H1 (cell line): ENCODE measurements around the gene NKAIN2. TPM values are rescaled to one million over a fixed set of nuclear protein-coding genes. Genes with fewer than 3 reads are reported as not detected.

Experiments
- CTCF ChIA-PET: fragments of 300-600 bp; sonication (Branson Sonifier 250); formaldehyde crosslinking; loops from one replicate; lab custom pipeline; 2021; ENCODE audit not compliant: partially characterized antibody; lab: Charles Lee
- POLR2A ChIA-PET: fragments of 300-600 bp; sonication (Branson Sonifier 250); formaldehyde crosslinking; loops from one replicate; lab custom pipeline; 2021; ENCODE audit warnings: inconsistent platforms; ENCODE audit not compliant: partially characterized antibody; lab: Charles Lee
- DNase-seq, 2 experiments: peaks; one replicate each; pipeline versions ENCODE4 v3.0.0 to v3.0.0-alpha.2; 2010 to 2022; ENCODE audit warnings: low spot score in 2 of 2, low read depth in 1 of 2, mixed read lengths in 1 of 2
- FAIRE-seq: peaks from 2 replicates; lab custom pipeline; 2011; peaks lifted over from hg19 to GRCh38; lab: Jason Lieb, UNC
- H2AFZ ChIP-seq: 2 replicates; pipeline ENCODE4 v1.8.1; 2012; ENCODE audit warnings: low read length, inconsistent platforms
- H2AK5ac ChIP-seq: 2 replicates; pipeline ENCODE4 v1.6.1; 2013; ENCODE audit warnings: low read depth, low read length
- H2BK120ac ChIP-seq: replicated peaks from 2 replicates; pipeline ENCODE3; 2013; ENCODE audit warnings: low read depth, low read length, inconsistent platforms
- H2BK12ac ChIP-seq: 2 replicates; pipeline ENCODE4 v1.6.1; 2013; ENCODE audit warnings: low read depth, low read length
- H2BK15ac ChIP-seq: 2 replicates; pipeline ENCODE4 v1.6.1; 2013; ENCODE audit warnings: low read length
- H2BK20ac ChIP-seq: 2 replicates; pipeline ENCODE4 v1.6.1; 2013; ENCODE audit warnings: low read length
- H2BK5ac ChIP-seq: 2 replicates; pipeline ENCODE4 v1.6.1; 2013; ENCODE audit warnings: low read depth, low read length
- H3K14ac ChIP-seq: 2 replicates; pipeline ENCODE4 v1.6.1; 2013; ENCODE audit warnings: inconsistent platforms; ENCODE audit not compliant: insufficient read length
- H3K18ac ChIP-seq: 2 replicates; pipeline ENCODE4 v1.6.1; 2013; ENCODE audit warnings: low read length; ENCODE audit errors: extremely low read depth
- H3K23ac ChIP-seq: 2 replicates; pipeline ENCODE4 v1.6.1; 2013; ENCODE audit warnings: inconsistent platforms; ENCODE audit not compliant: insufficient read length
- H3K23me2 ChIP-seq: 2 replicates; pipeline ENCODE4 v1.6.1; 2013; ENCODE audit warnings: low read depth, low read length
- H3K27ac ChIP-seq: 2 replicates; pipeline ENCODE4 v1.6.1; 2011; ENCODE audit warnings: low read depth, low read length, inconsistent platforms
- H3K27me3 ChIP-seq, 4 experiments: replicated peaks in 1 of 4; 1 replicate in 1 of 4; 2 replicates in 3 of 4; pipeline versions ENCODE4 v1.6.1 to v1.8.1; 2011 to 2013; ENCODE audit warnings: low read length in 3 of 4, mild to moderate bottlenecking in 3 of 4, inconsistent platforms in 2 of 4, mixed read lengths in 2 of 4, moderate library complexity in 1 of 4; ENCODE audit not compliant: control insufficient read depth in 3 of 4, insufficient read depth in 3 of 4; ENCODE audit errors: extremely low read depth in 1 of 4
- H3K36me3 ChIP-seq, 4 experiments: 2 replicates each; pipeline versions ENCODE4 v1.6.1 to v1.8.1; 2011 to 2013; ENCODE audit warnings: mild to moderate bottlenecking in 4 of 4, low read length in 3 of 4, moderate library complexity in 2 of 4, control low read depth in 1 of 4, inconsistent platforms in 1 of 4; ENCODE audit not compliant: insufficient read depth in 4 of 4, control insufficient read depth in 2 of 4
- H3K4ac ChIP-seq: replicated peaks from 2 replicates; pipeline ENCODE3; 2013; ENCODE audit warnings: low read length, low read depth, mixed read lengths, inconsistent platforms; ENCODE audit not compliant: insufficient read length
- H3K4me1 ChIP-seq, 4 experiments: replicated peaks in 1 of 4; 1 replicate in 1 of 4; 2 replicates in 3 of 4; pipeline versions ENCODE4 v1.6.1 to v1.8.1; 2011 to 2013; ENCODE audit warnings: low read length in 3 of 4, inconsistent platforms in 2 of 4, mixed read lengths in 1 of 4; ENCODE audit not compliant: insufficient read depth in 4 of 4, control insufficient read depth in 3 of 4
- H3K4me2 ChIP-seq, 2 experiments: 2 replicates each; pipeline versions ENCODE4 v1.6.1 to v1.8.1; 2011 to 2013; ENCODE audit warnings: low read depth in 2 of 2, low read length in 2 of 2, control low read depth in 1 of 2, inconsistent platforms in 1 of 2, mild to moderate bottlenecking in 1 of 2; ENCODE audit not compliant: insufficient read depth in 1 of 2
- H3K4me3 ChIP-seq, 4 experiments: fragments of 200-600, 300-600 bp in 1 of 4; sonication (generic), shearing (Covaris generic), sonication (Bioruptor Twin) in 1 of 4; 2 replicates each; pipeline versions ENCODE4 v1.5.1 to v1.8.1; 2011 to 2016; ENCODE audit warnings: low read length in 4 of 4, low read depth in 3 of 4, control low read depth in 2 of 4, inconsistent platforms in 2 of 4, mild to moderate bottlenecking in 2 of 4, mixed read lengths in 1 of 4, moderate library complexity in 1 of 4; ENCODE audit not compliant: insufficient read depth in 2 of 4; ENCODE audit errors: extremely low read depth in 1 of 4
- H3K56ac ChIP-seq: replicated peaks from 2 replicates; pipeline ENCODE3; 2013; ENCODE audit warnings: low read depth, mild to moderate bottlenecking, mixed read lengths, low read length, inconsistent platforms; ENCODE audit not compliant: insufficient read length
- H3K79me1 ChIP-seq: 2 replicates; pipeline ENCODE4 v1.6.1; 2013; ENCODE audit warnings: low read depth, low read length, control low read depth
- H3K79me2 ChIP-seq, 2 experiments: 2 replicates each; pipeline versions ENCODE4 v1.6.1 to v1.8.1; 2012 to 2013; ENCODE audit warnings: low read length in 2 of 2, mild to moderate bottlenecking in 2 of 2, inconsistent platforms in 1 of 2; ENCODE audit not compliant: insufficient read depth in 2 of 2, control insufficient read depth in 1 of 2
- H3K9ac ChIP-seq, 4 experiments: replicated peaks in 1 of 4; 1 replicate in 1 of 4; 2 replicates in 3 of 4; pipeline versions ENCODE4 v1.6.1 to v1.8.1; 2011 to 2013; ENCODE audit warnings: low read depth in 3 of 4, low read length in 3 of 4, control low read depth in 2 of 4, mild to moderate bottlenecking in 2 of 4, moderate library complexity in 2 of 4, inconsistent platforms in 1 of 4; ENCODE audit errors: extremely low read depth in 1 of 4
- H3K9me3 ChIP-seq, 2 experiments: 2 replicates each; pipeline versions ENCODE4 v1.6.1 to v1.8.1; 2012 to 2013; ENCODE audit warnings: mild to moderate bottlenecking in 2 of 2, moderate library complexity in 2 of 2, control low read depth in 1 of 2, inconsistent platforms in 1 of 2, low read depth in 1 of 2, low read length in 1 of 2, mixed read lengths in 1 of 2; ENCODE audit not compliant: insufficient read depth in 2 of 2
- H4K20me1 ChIP-seq, 2 experiments: replicated peaks in 1 of 2; 2 replicates each; pipeline versions ENCODE3 to v1.8.1; 2011 to 2013; ENCODE audit warnings: inconsistent platforms in 2 of 2, low read length in 2 of 2, mild to moderate bottlenecking in 1 of 2; ENCODE audit not compliant: insufficient read depth in 2 of 2, control insufficient read depth in 1 of 2
- H4K5ac ChIP-seq: 2 replicates; pipeline ENCODE4 v1.6.1; 2013; ENCODE audit warnings: low read length, low read depth, mixed read lengths, inconsistent platforms; ENCODE audit not compliant: insufficient read length
- H4K8ac ChIP-seq: 2 replicates; pipeline ENCODE4 v1.8.0; 2013; ENCODE audit warnings: mild to moderate bottlenecking, moderate library complexity, low read length, inconsistent platforms; ENCODE audit not compliant: insufficient read depth; ENCODE audit errors: extremely low read depth
- H4K91ac ChIP-seq: replicated peaks from 2 replicates; pipeline ENCODE3; 2013; ENCODE audit warnings: low read length, mixed read lengths, inconsistent platforms; ENCODE audit not compliant: insufficient read length
- ATF3 ChIP-seq: IDR thresholded peaks from 2 replicates; pipeline ENCODE4 v1.6.1; 2011; ENCODE audit warnings: low read depth, mild to moderate bottlenecking, low read length; ENCODE audit not compliant: insufficient read depth
- BACH1 ChIP-seq: IDR thresholded peaks from 2 replicates; pipeline ENCODE4 v1.6.1; 2012; ENCODE audit warnings: low read length, improper control_type of control experiment
- CBX5 ChIP-seq: fragments of 300-800, 300-1000 bp; sonication (generic); IDR thresholded peaks from 2 replicates; pipeline ENCODE4 v1.7.1; 2016; ENCODE audit warnings: antibody characterized with exemption, low read length, low read depth
- CBX8 ChIP-seq: fragments of 300-800, 300-1000 bp; sonication (generic); IDR thresholded peaks from 2 replicates; pipeline ENCODE4 v1.7.1; 2016; ENCODE audit warnings: low read depth, low read length, borderline replicate concordance
- EGR1 ChIP-seq: IDR thresholded peaks from 2 replicates; pipeline ENCODE4 v1.6.1; 2011; ENCODE audit warnings: low read depth, low read length, borderline replicate concordance
- GABPA ChIP-seq: IDR thresholded peaks from 2 replicates; pipeline ENCODE4 v1.6.1; 2011; ENCODE audit warnings: mild to moderate bottlenecking, low read length, moderate library complexity, borderline replicate concordance; ENCODE audit not compliant: insufficient read depth
- POU5F1 ChIP-seq: IDR thresholded peaks from 2 replicates; pipeline ENCODE4 v1.6.1; 2011; ENCODE audit warnings: low read depth, mild to moderate bottlenecking, low read length, moderate library complexity
- RAD21 ChIP-seq, 2 experiments: IDR thresholded peaks in 1 of 2; conservative IDR thresholded peaks in 1 of 2; 2 replicates each; pipeline ENCODE4 v1.6.1; 2011; ENCODE audit warnings: low read depth in 2 of 2, low read length in 2 of 2, improper control_type of control experiment in 1 of 2, inconsistent platforms in 1 of 2, mild to moderate bottlenecking in 1 of 2, moderate library complexity in 1 of 2
- RXRA ChIP-seq: IDR thresholded peaks from 2 replicates; pipeline ENCODE4 v1.6.1; 2011; ENCODE audit warnings: low read depth, mild to moderate bottlenecking, low read length, moderate library complexity; ENCODE audit not compliant: insufficient read depth
- SIN3A ChIP-seq, 2 experiments: IDR thresholded peaks in 1 of 2; conservative IDR thresholded peaks in 1 of 2; 2 replicates each; pipeline ENCODE4 v1.6.1; 2011 to 2012; ENCODE audit warnings: low read length in 2 of 2, improper control_type of control experiment in 1 of 2, low read depth in 1 of 2, mild to moderate bottlenecking in 1 of 2
- SP2 ChIP-seq: IDR thresholded peaks from 2 replicates; pipeline ENCODE4 v1.6.1; 2012; ENCODE audit warnings: mild to moderate bottlenecking, low read length, inconsistent platforms
- TCF12 ChIP-seq: IDR thresholded peaks from 2 replicates; pipeline ENCODE4 v1.6.1; 2011; ENCODE audit warnings: low read depth, mild to moderate bottlenecking, low read length
- TEAD4 ChIP-seq: IDR thresholded peaks from 2 replicates; pipeline ENCODE4 v1.6.1; 2012; ENCODE audit warnings: low read depth, low read length, inconsistent platforms, mixed read lengths
- ZNF274 ChIP-seq: IDR thresholded peaks from 2 replicates; pipeline ENCODE4 v1.7.0; 2012; ENCODE audit warnings: low read length, borderline replicate concordance; ENCODE audit errors: extremely low read depth
- WGBS, 2 experiments: shearing (Covaris generic) in 1 of 2; methylation state at CpG; one replicate each; pipeline versions ENCODE4 v1.1.6 to v1.1.7; 2013 to 2015; ENCODE audit warnings: low lambda C conversion rate in 2 of 2, mixed read lengths in 2 of 2, inconsistent platforms in 1 of 2, low coverage in 1 of 2, missing lambda C conversion rate in 1 of 2; ENCODE audit not compliant: insufficient replicate concordance in 2 of 2, insufficient coverage in 1 of 2, insufficient read length in 1 of 2; ENCODE audit errors: extremely low coverage in 1 of 2, missing lambda C conversion rate in 1 of 2; 5-methylcytosine and 5-hydroxymethylcytosine counted together
- polyA plus RNA-seq, 7 experiments: library from polyadenylated mRNA; depleted of rRNA in 3 of 7; stranded (reverse) in 5 of 7; unstranded in 2 of 7; fragments of >200 nt in 5 of 7; fragments of 200-250 nt in 2 of 7; gene quantifications; 1 replicate in 5 of 7; 2 replicates in 1 of 7; 4 replicates in 1 of 7; pipeline versions ENCODE4 v1.2.1 to v1.2.3, GENCODE V29; 2011 to 2013; ENCODE audit warnings: missing spikeins in 2 of 7, mixed read lengths in 2 of 7
- total RNA-seq: library from RNA; stranded (reverse); fragmentation: NEBNext Ultra II Directional; extraction: Animal tissue kit (Norgen Biotek cat#: 25700); gene quantifications from 2 replicates; pipeline ENCODE4 v1.2.1, GENCODE V29; 2021

The NKAIN2 gene
- total and polyA plus RNA-seq, 2 of the 8 experiments (the other 6 are each of a cell fraction or from before 2014, with no cell fraction given), result 0.20 to 0.34 TPM

GRCh38 chr6:124775121-124775520 is 971.5 kb downstream of the NKAIN2 start:
- Histone ChIP-seq H3K4ac (no peak overlapping the region), H3K23ac (no peak overlapping the region), H3K9me3 (no peaks in the 10 kb centered on the region), H2AFZ (no peak overlapping the region), H3K9ac (no peak overlapping the region), H3K4me3 (no peak overlapping the region), H3K27me3 (no peaks in the 10 kb centered on the region), H3K27ac (no peak overlapping the region), H2BK20ac (no peak overlapping the region), H4K8ac (no peak overlapping the region), H4K5ac (no peak overlapping the region), H3K56ac (no peak overlapping the region), H3K79me1 (no peaks in the 10 kb centered on the region), H3K79me2 (no peaks in the 10 kb centered on the region), H2BK15ac (no peak overlapping the region), H3K23me2 (no peaks in the 10 kb centered on the region), H3K36me3 (no peaks in the 10 kb centered on the region), H2AK5ac (no peak overlapping the region), H2BK5ac (no peak overlapping the region), H3K14ac (no peak overlapping the region), H3K4me1 (no peaks in the 10 kb centered on the region), H3K4me2 (no peak overlapping the region), H2BK12ac (no peak overlapping the region), H4K91ac (no peak overlapping the region), H2BK120ac (no peak overlapping the region), H4K20me1 (no peaks in the 10 kb centered on the region), H3K18ac (no peak overlapping the region)
- DNase-seq, result no peak
- no peak for FAIRE-seq
- POLR2A ChIA-PET, result no interaction called here
- CTCF ChIA-PET, result interaction anchor here (1.3 kb wide), 1 partner anchor 15 kb away, joined by 4 read pairs; no protein-coding TSS in a partner anchor
- 84% methylated on average over 3 of the region's 3 CpGs; no CpG with 5 or more reads in 1 of the 2 experiments for WGBS, 2 experiments
- TF ChIP-seq ZNF274 (no peak), SP2 (no peak), RAD21 (IDR thresholded peaks at IDR 0.05 in 1 of 2, conservative IDR thresholded peaks at IDR 0.05 in 1 of 2; ENCODE audit: low read depth in 2 of 2, low read length in 2 of 2) (no peak), TEAD4 (no peak), SIN3A (conservative IDR thresholded peaks at IDR 0.05 in 1 of 2, IDR thresholded peaks at IDR 0.05 in 1 of 2; ENCODE audit: low read depth in 1 of 2, low read length in 2 of 2) (no peak), ATF3 (no peak), TCF12 (no peak), POU5F1 (no peak), GABPA (no peak), CBX8 (no peak), EGR1 (no peak), CBX5 (no peak), RXRA (no peak), BACH1 (no peak)
